HG03103 (cell line): ENCODE results near the gene HES5.

Experiments used
- ATAC-seq: cut with Tn5 transposase; IDR thresholded peaks from one replicate; pipeline ENCODE4 v1.9.1; 2021; ENCODE audit warnings: low read depth; ENCODE audit not compliant: unreplicated experiment

The HES5 gene

GRCh38 chr1:2483026-2483425, 47.0 kb downstream of the HES5 start:
- no peak for ATAC-seq

- ATAC-seq = no peak
Measured at GRCh38 chr1:2482588-2482987, 47.5 kb downstream of the HES5 start.

GRCh38 chr1:2481885-2482284, 48.2 kb downstream of the HES5 start:
- ATAC-seq = no peak

- no peak for ATAC-seq
Measured at GRCh38 chr1:2480986-2481364, 49.1 kb downstream of the HES5 start.

- ATAC-seq = no peak
Measured at GRCh38 chr1:2480236-2480985, 49.7 kb downstream of the HES5 start.

- no peak for ATAC-seq
Measured at GRCh38 chr1:2479618-2480017, 50.4 kb downstream of the HES5 start.

GRCh38 chr1:2479186-2479585, 50.9 kb downstream of the HES5 start:
- ATAC-seq = no peak
